ENCODE data around the gene CD52. TPM values are rescaled to one million over a fixed set of nuclear protein-coding genes. Genes with fewer than 3 reads are reported as not detected.

CD52 gene
- total RNA-seq, 3 donors from 2014 or later: 8.3 to 12.8 (median 12.3) TPM

- H3K27ac ChIP-seq: no peak overlapping the region
- no peak overlapping the region for H3K4me3 ChIP-seq
- H3K4me1 ChIP-seq: no peaks in the 10 kb centered on the region
- intact Hi-C loops (cut with DNase I; ENCODE audit: low total_unique reads): no loop called here
- H3K27me3 ChIP-seq: no peaks in the 10 kb centered on the region
- no peak for TF ChIP-seq CTCF (IDR thresholded peaks at IDR 0.05)
- TF ChIP-seq POLR2AphosphoS5 (IDR thresholded peaks at IDR 0.05): no peak
- TF ChIP-seq POLR2A (IDR thresholded peaks at IDR 0.05): no peak
- H3K36me3 ChIP-seq: no peaks in the 10 kb centered on the region
- H3K9me3 ChIP-seq: no peaks in the 10 kb centered on the region
- DNase-seq (ENCODE audit: low spot score in 2 of 2): no peak
Observed at GRCh38 chr1:26350343-26350700, 32.6 kb downstream of the CD52 start.

DNA sequence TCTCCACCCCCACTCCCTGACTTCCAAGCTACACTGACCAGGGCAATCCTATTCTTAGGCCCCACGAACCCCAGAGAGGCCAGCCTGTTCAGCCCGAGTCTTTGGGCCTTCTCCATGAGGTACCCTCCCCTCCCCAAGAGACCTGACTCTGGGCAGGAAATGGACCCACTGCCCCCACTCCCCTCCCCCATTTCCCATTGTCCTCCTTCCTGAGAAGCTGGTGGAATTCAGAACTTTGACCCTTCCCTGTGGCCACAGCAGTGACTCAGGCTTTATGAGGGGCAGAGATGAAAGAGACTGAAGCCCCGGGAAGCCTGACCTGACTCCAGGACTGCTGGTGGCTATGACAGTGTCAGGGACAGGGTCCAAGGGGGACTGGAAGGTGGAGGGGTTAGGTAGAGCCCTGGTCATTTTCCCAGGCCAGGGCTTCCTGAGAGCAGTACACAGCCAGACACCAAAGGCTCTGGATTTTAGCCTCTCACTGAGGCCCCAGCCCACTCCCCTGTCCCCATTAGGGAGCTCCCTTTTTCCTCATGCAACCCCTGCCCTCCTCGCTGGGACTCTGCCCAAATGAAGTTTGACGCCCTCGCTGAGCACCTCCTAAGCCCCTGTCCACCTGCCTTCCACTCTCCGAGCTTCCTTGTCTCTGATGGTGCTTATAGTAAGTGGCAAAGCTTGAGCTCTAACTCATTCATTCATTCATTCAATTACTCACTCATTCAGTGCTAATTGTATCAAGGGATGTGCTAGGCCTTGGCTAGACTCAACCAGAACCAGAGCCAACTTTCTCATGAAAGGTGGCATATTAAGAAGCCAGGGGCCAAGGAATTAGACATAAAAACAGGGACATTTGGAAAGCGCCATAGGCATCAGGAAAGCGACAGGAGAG is 33.2 kb downstream of the CD52 start:
- no peak overlapping the region for H3K4me3 ChIP-seq
- no peak overlapping the region for H3K27ac ChIP-seq

DNA sequence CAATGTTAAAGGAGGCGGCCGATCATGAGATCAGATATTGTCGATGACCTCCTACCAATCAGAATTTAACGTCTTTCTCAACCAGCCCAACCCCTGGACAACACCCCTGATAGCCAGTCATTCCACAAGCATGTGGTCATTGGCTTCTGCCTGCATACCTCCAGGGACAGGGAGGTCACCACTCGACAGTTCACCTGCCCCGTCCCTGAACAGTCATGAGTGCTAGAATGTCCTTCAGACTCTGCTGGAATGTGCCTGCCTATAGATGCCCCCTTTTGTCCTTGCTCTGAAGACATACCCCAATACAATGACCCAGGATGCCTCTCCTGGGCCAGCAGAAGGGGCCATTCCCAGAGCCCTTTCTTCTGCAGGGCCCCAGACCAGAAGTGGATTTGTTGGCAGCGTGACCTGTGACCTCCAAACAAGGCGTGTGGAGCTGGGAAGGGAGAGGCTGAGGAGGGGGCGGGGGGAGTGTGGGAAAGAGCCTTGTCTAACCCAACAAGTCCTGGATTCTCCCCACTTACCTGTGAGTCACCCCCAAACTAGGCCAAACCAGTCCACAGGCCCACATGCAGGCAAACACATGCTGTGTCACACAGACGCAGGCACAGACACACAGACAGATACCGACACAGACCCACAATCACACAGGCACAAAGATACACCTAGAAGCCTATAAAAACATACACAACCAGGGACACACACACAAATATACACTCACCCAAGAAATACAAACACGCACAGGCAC is 34.0 kb downstream of the CD52 start:
- Histone ChIP-seq H3K27me3 (no peaks in the 10 kb centered on the region), H3K27ac (no peak overlapping the region), H3K36me3 (no peaks in the 10 kb centered on the region), H3K9me3 (no peaks in the 10 kb centered on the region), H3K4me1 (no peaks in the 10 kb centered on the region), H3K4me3 (no peak overlapping the region)
- intact Hi-C loops (cut with DNase I; ENCODE audit: low total_unique reads): no loop called here
- TF ChIP-seq POLR2AphosphoS5 (IDR thresholded peaks at IDR 0.05) (no peak), CTCF (IDR thresholded peaks at IDR 0.05) (no peak), POLR2A (IDR thresholded peaks at IDR 0.05) (no peak)
- DNase-seq (ENCODE audit: low spot score in 2 of 2): no peak

More for the DNA sequence above, 33.2 kb downstream of the CD52 start:
- Histone ChIP-seq H3K27me3 (no peaks in the 10 kb centered on the region), H3K36me3 (no peaks in the 10 kb centered on the region), H3K4me1 (no peaks in the 10 kb centered on the region), H3K9me3 (no peaks in the 10 kb centered on the region)
- no peak for TF ChIP-seq POLR2A (IDR thresholded peaks at IDR 0.05)
- TF ChIP-seq CTCF (IDR thresholded peaks at IDR 0.05): no peak
- no peak for TF ChIP-seq POLR2AphosphoS5 (IDR thresholded peaks at IDR 0.05)
- DNase-seq (ENCODE audit: low spot score in 2 of 2): no peak
- intact Hi-C loops (cut with DNase I; ENCODE audit: low total_unique reads): no loop called here

DNA sequence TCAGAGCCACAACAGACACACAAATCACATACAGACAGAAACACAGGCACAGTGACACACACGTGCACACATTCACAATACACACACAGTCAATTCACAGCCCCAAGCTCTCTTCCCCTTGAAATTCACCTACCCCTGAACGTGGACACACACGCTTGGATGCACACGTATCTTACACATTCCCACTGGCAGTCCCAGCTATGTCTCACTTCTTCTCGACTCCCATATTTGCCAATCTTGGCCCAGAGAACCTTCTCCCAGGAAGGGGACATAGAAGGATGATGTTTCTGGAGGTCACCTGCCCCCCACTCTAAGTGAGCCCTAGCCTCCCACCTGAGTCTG is 34.6 kb downstream of the CD52 start:
- no peak for DNase-seq (ENCODE audit: low spot score in 2 of 2)
- no peaks in the 10 kb centered on the region for H3K27me3 ChIP-seq
- H3K4me3 ChIP-seq: no peak overlapping the region
- intact Hi-C loops (cut with DNase I; ENCODE audit: low total_unique reads): no loop called here
- no peaks in the 10 kb centered on the region for H3K9me3 ChIP-seq
- H3K36me3 ChIP-seq: no peaks in the 10 kb centered on the region
- TF ChIP-seq CTCF (IDR thresholded peaks at IDR 0.05) (no peak), POLR2A (IDR thresholded peaks at IDR 0.05) (no peak), POLR2AphosphoS5 (IDR thresholded peaks at IDR 0.05) (no peak)
- no peak overlapping the region for H3K27ac ChIP-seq
- no peaks in the 10 kb centered on the region for H3K4me1 ChIP-seq
